ENCODE measurements around the gene LRRC45.

- TF ChIP-seq, protein P1, sequence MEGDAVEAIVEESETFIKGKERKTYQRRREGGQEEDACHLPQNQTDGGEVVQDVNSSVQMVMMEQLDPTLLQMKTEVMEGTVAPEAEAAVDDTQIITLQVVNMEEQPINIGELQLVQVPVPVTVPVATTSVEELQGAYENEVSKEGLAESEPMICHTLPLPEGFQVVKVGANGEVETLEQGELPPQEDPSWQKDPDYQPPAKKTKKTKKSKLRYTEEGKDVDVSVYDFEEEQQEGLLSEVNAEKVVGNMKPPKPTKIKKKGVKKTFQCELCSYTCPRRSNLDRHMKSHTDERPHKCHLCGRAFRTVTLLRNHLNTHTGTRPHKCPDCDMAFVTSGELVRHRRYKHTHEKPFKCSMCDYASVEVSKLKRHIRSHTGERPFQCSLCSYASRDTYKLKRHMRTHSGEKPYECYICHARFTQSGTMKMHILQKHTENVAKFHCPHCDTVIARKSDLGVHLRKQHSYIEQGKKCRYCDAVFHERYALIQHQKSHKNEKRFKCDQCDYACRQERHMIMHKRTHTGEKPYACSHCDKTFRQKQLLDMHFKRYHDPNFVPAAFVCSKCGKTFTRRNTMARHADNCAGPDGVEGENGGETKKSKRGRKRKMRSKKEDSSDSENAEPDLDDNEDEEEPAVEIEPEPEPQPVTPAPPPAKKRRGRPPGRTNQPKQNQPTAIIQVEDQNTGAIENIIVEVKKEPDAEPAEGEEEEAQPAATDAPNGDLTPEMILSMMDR (conservative IDR thresholded peaks at IDR 0.05; ENCODE audit: low read depth, low read length), result no peak
- TF ChIP-seq, protein P2, sequence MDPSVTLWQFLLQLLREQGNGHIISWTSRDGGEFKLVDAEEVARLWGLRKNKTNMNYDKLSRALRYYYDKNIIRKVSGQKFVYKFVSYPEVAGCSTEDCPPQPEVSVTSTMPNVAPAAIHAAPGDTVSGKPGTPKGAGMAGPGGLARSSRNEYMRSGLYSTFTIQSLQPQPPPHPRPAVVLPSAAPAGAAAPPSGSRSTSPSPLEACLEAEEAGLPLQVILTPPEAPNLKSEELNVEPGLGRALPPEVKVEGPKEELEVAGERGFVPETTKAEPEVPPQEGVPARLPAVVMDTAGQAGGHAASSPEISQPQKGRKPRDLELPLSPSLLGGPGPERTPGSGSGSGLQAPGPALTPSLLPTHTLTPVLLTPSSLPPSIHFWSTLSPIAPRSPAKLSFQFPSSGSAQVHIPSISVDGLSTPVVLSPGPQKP (IDR thresholded peaks at IDR 0.05; ENCODE audit: borderline replicate concordance, low read depth, low read length), result no peak
These were observed 539 bp downstream of the LRRC45 start for GRCh38 chr17:82023447-82024241.

Data from IMR-90 (cell line).